LHCN-M2 (cell line): ENCODE data around the gene TAS2R60. TPM values are rescaled to one million over a fixed set of nuclear protein-coding genes. Genes with fewer than 3 reads are reported as not detected.
"Not testable (repeated sequence)": the region's sequence is repeated elsewhere in the genome, so short reads cannot be mapped to it uniquely, and the experiment has no call there.

Experiments used
- DNase-seq: peaks from one replicate; pipeline ENCODE4 v3.0.0-alpha.2; 2012; ENCODE audit warnings: low read depth
- polyA plus RNA-seq: library from polyadenylated mRNA; unstranded; fragments of >200 nt; gene quantifications from one replicate; pipeline ENCODE4 v1.2.1, GENCODE V29; 2012; ENCODE audit warnings: missing spikeins
- total RNA-seq: library from RNA; depleted of rRNA; stranded (reverse); fragments of >200 nt; gene quantifications from 2 replicates; pipeline ENCODE4 v1.2.3, GENCODE V29; 2014; rRNA removed

TAS2R60 gene, protein sequence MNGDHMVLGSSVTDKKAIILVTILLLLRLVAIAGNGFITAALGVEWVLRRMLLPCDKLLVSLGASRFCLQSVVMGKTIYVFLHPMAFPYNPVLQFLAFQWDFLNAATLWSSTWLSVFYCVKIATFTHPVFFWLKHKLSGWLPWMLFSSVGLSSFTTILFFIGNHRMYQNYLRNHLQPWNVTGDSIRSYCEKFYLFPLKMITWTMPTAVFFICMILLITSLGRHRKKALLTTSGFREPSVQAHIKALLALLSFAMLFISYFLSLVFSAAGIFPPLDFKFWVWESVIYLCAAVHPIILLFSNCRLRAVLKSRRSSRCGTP
- not detected in 2 replicates for total RNA-seq
- polyA plus RNA-seq = not detected

DNA sequence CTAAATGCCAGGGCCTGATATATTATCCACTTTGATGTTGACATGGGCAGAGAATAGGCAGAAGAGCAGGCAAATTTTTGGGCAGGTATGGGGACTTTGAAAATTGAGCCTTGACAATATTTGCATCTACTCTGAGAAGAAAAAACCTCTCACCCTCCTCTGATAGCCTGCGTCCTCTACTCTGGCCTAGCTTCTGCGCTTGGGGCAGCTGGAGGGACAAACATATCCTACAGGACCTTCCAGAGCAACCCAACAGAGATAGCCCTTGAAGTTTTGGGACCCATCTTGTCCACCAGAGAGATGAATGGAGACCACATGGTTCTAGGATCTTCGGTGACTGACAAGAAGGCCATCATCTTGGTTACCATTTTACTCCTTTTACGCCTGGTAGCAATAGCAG lies at the start of gene TAS2R60:
Gene TAS2R60, plus strand, starts transcription at position 301 of the 400 bp plus-strand sequence. Its CDS starts 0 bp downstream, at position 301.
- no peak for DNase-seq

GRCh38 chr7:143394068-143394467 lies 49.2 kb upstream of the TAS2R60 start:
- DNase-seq = no peak

- no peak for DNase-seq
Observed at GRCh38 chr7:143394777-143395176, 48.5 kb upstream of the TAS2R60 start.

DNA sequence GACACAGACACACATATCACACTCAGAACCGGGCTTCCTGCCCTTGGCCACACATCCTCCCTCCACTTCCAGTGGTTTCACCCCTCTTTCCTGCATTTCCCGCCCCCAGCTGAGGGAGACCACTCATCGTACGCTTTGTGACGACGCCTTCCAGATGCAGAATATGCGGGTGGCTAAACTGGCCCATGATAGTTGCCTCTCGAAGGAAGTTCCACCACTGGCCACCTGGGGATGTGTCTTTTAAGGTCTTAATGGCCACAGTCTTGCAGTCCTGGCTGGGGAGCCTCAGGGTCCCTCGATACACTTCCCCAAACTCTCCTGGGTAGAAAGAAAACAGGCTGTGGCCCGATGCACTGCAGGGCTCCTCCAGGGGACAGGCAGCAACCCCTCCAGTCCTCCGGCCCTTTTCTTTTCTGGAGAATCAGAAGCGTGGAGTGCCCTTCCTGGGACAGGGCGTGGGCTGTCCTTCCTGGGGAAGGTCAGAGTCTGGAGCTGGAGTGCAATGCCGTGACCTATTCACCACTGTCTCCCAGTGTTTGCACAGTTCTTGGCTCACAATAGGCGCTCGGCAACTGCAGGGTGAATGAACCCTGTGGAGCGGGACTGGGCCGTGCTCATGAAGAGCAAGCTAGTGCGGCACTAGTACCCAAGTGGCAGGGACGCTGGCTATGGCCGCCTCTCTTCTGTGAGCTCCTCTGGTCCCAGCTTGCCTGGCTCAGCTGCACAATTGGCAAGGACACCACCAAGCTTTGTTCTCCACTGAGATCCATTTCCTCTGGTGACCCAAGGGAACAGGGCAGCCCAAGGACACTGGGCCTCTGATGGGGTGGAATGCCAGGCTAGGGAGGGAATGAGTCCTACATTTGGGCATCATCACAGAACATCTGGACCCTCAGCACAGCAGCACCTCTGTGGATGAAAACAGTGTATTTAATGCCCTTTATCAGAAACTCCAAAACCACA lies 47.8 kb upstream of the TAS2R60 start:
- no peak for DNase-seq

- DNase-seq = no peak
Observed at GRCh38 chr7:143396182-143396581, 47.1 kb upstream of the TAS2R60 start.

DNA sequence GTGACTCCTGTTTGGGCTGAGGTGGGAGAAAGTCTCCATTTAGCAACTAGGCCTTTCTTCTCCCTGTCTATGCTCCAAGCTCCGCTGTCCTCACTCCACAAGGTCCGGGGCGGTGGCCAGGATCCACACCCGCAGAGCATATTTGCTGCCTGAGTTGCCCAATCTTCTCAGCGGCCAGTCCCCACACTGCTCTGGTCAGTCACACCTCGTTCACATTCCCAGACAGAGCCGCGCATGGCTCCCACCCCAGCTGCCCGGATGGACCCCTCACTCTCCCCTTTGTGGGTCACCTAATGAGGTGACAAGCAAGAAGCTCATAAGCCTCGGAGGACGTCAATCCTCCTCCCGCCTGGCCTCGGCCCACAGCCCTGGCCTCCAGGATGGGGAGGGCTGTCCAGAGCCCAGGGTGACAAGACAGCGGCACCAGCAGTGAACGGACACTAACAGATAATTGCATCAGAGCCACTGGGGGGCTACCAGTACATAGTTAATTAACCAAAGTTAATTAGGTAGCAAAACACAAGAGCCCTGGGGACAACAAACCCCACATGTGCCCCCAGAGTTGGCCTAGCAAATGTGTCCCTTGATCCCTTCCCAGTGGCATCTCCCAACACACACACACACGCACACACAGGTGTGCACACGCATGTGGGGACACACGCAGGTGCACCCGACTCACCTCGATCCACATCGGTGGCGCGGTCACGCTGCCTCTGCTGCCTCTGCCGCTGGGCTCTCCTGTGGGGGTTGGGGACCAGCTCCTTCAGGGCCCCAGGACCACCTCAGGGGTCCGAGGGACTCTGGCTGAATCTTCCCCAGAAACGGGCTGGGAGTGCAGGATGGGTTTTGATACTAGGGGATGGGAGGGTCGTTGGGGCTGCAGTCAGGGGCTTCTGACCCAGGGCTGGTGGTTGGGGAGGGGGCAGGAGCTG lies 46.4 kb upstream of the TAS2R60 start:
- DNase-seq = no peak

DNA sequence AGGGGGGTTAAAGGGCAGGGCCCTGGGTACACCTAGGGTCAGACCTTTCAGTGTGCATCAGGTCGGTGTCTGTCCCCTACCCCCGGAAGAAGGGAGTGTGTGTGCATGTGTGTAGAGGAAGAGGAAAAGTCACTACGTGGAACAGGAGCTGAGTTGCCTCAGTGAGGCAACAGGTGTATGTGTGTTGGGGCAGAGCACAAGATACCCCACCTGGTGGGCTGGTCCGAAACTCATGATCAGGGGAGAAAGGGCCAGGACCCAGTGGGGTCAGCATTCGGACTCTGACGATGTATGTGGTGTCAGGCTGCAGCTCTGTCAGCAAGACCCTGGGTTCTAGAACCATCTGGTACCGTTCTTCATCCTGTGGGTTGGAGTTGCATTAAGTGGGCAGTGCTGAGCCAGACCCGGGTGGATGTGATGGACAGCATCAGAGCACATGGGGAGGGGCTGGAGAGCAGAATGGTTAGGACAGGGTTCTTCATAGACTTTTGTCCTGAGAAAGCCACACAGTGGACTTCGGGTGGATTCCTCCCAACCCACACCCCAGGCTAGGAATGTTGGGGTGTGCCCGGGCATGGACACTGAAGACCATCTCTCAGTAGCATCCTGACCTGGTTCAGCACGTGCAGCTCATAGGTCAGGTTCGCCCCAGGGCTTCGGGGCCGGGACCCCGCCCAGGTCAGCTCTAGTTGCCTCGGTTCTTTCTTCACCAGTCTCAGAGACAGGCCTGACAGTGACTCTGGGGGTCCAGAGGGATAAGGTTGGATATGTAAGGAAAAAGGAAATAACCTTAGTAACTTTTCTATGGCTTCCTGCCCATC lies 45.3 kb upstream of the TAS2R60 start:
- DNase-seq = no peak

GRCh38 chr7:143398616-143399015 lies 44.6 kb upstream of the TAS2R60 start:
- DNase-seq = no peak

DNA sequence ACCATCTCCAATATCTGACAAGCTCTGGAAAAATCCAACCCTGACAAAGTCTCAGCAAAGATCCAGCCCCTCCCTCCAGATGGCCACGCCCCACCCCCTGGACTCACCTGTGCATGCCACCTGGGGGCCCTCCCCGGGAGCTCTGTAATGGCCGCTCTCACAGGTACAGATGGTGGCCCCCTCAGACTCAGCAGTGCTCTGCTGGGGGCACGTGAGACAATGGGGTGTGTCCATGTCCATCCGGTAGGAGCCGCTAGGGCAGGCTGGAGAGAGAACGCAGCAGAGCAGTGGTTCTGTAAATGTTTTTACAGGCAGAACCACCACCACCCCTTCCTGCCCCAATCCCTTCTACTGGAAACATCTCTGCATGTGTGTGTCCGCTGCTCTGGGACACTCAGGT lies 44.1 kb upstream of the TAS2R60 start:
- no peak for DNase-seq

DNA sequence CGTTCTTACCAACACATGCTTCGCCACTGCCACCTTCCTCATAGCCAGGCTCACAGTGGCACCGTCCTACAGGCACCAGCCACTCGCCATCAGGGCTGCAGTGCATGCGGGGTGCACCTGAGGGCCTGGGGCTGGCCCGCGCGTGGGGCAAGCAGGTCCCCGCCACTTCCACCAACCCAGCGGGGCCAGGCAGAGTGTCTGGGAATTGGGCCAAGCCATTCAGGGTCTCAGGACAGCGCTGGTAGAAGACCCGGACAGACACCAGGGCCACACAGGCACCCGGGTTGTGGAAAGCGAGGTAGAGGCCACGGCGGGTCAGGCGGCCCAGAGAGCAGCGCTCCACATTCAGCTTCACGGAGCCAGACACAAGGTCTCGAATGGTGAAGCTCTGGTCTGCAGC lies 43.6 kb upstream of the TAS2R60 start:
- DNase-seq = no peak

GRCh38 chr7:143401265-143401664 lies 42.0 kb upstream of the TAS2R60 start:
- no peak for DNase-seq

- DNase-seq = not testable (repeated sequence)
Observed at GRCh38 chr7:143402233-143402632, 41.0 kb upstream of the TAS2R60 start.

- peak; percentile 38 for DNase-seq
Observed at GRCh38 chr7:143405173-143406001, 37.9 kb upstream of the TAS2R60 start.

DNA sequence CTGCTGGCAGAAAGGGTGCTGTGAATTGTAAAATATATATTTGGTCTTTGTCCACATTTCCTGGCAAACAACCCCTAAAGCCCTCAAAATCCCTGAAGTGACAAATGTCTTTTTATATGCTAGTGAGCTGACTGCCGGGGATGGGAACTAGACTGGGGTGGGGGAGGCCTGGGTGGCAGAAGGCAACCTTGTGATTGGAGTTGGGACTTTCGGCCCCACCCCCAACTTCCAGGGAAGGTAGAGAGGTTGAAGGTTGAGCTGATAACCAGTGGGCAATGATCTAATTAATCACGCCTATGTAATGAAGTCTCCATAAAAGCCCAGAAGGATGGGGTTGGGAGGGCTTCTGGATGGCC lies 37.3 kb upstream of the TAS2R60 start:
- no peak for DNase-seq

DNA sequence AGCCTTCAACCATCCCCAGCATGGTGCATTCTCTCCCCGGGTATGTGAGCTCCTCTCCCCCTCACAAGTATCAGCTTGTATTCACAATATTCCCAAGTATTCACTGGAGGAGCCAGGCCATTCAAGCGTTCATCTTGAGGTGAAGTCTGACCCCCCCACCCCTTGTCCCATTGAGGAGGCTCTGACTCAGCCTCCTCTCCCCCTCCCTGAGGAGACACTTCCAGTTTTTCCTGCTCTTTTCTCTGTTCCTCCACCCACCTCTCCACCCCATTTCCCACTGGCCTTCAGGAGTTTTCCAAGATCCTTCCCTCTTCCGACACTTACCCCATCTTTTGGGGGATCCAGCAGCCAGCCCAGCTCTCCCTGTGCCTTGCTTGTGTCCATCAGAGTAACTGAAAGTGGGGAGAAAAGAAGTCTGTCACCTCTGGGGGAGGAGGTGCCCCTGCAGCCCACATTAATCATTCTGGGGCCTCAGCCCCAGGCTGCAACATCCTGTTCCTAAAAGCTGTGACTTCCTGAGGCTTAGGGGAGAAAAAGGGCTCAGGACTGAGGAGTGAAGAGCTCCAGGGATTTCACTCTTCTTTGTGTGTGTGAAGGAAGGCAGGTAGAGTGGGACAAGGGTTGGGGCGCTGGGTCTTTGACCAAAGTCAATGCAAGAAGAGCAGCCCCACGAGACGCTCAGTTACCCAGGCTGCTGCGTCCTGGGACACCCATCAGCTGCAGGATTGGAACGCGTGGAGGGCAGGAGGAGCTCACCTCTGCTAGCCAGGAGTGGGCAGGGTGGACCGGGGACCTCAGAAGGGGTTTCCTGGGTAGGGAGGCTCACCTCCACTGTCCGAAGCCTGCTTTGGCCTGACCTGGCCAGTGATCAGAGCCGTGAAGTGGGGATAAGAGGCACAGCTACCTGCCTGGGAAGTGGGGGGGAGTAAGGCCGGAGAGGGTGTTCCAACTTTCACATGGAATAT lies 35.7 kb upstream of the TAS2R60 start:
- DNase-seq = no peak

DNA sequence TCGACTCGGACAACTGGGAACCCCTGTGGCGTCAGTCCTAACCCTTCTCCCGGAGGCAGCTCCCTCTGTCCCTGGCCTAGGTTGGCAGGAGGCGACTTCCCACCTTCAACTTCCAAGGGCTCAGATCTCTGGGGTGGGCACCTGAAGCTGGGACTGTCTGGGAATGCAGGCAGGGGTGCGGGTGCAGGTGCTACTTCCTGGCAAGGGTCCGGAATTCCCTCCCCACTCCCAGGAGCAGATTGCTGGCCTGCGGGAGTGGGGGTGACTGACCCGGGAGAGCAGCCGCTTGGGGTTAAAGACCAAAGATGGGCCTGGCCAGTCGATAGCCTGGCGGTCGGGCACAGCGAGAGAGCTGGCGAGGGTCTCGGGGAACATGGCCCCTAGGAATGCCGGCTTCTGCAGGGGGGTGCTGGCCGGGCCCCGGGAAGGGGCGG lies 35.0 kb upstream of the TAS2R60 start:
- DNase-seq = no peak

DNA sequence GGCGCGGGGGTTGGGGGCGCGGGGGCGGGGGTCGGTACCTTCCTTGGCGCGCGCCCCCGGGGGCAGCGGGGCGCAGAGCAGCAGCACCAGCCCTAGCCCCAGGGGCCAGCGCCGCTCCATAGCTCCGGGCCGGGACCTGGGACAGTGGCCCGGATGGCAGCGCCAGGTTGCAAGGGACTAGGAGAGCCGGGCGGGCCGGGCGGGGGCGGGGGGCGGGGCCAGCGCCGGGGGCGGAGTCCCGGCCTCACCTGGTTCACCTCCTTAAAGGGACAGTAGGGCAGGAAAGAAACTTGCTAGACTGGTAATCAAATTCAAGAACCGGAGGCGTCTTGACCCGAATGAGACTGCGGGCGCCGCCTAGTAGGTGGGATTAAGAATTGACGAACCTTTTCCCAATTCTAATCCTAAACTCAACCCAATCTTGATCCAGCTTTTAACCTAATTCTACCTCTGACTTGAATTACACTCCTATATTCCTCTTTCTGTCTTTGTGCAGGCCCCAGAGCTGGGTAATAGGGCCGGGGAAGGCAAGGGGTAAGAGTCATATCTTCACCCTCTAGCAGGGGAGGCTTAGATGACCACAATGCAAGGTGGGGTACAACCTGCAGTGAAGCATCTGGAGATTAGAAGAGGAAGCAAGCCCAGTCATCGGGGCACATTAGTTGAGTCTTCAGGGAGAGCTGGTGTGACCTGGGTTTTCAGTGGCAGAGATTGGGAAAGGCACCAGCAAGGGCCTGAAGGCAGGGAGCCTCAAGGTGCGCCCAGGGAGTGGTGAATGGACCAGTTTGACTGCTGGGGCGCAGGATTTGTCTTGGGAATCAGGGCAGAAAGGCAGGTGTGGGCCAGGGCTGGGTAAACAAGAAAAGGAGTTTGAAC lies 34.3 kb upstream of the TAS2R60 start, which contains the start of gene EPHA1:
Gene EPHA1, minus strand, starts transcription at position 171 of the 876 bp plus-strand sequence. Its CDS starts 51 bp downstream, at position 120.
- no peak for DNase-seq
